K562 (cell line): ENCODE data around the gene BRAP. TPM values are rescaled to one million over a fixed set of nuclear protein-coding genes. Genes with fewer than 3 reads are reported as not detected.
A peak's percentile ranks its signal among the peaks of the same experiment; 100 is the strongest.

Experiments
- ETS2 ChIP-seq: IDR thresholded peaks from 2 replicates; pipeline ENCODE4 v1.6.1; 2016; ENCODE audit warnings: borderline replicate concordance, missing genetic modification characterization, mild to moderate bottlenecking, moderate library complexity, missing compliant biosample characterization; ENCODE audit not compliant: poor library complexity, severe bottlenecking
- HLTF ChIP-seq: fragments of 450-650 bp; IDR thresholded peaks from 2 replicates; pipeline ENCODE4 v1.6.1; 2016
- HMBOX1 ChIP-seq: sonication (generic); IDR thresholded peaks from 2 replicates; pipeline ENCODE4 v1.6.1; 2016
- KAT2B ChIP-seq: IDR thresholded peaks from one replicate; pipeline ENCODE4 v1.6.1; 2012; ENCODE audit warnings: low read depth, mild to moderate bottlenecking, control low read depth, inconsistent platforms, low read length, moderate library complexity
- MED1 ChIP-seq: sonication (generic); formaldehyde crosslinking; IDR thresholded peaks from 2 replicates; pipeline ENCODE4 v1.8.1; 2023; ENCODE audit warnings: missing genetic modification reagents, borderline replicate concordance
- MYC ChIP-seq, 2 experiments: fragments of 250-450 bp in 1 of 2; sonication (Bioruptor Pico) in 1 of 2; IDR thresholded peaks; 2 replicates each; pipeline versions ENCODE4 v1.5.1 to v1.6.1; 2012 to 2021; ENCODE audit warnings: low read depth in 2 of 2, borderline replicate concordance in 1 of 2, improper control_type of control experiment in 1 of 2, low read length in 1 of 2, mild to moderate bottlenecking in 1 of 2, moderate library complexity in 1 of 2
- NCOR1 ChIP-seq: fragments of 450-650 bp; IDR thresholded peaks from 2 replicates; pipeline ENCODE4 v1.6.1; 2016; ENCODE audit warnings: mild to moderate bottlenecking, moderate library complexity
- NFIX ChIP-seq: fragments of 250-450 bp; sonication (Bioruptor Pico); IDR thresholded peaks from 2 replicates; pipeline ENCODE4 v1.4.0; 2020; ENCODE audit warnings: low read depth, mild to moderate bottlenecking, moderate library complexity
- PCBP1 ChIP-seq: fragments of 200-400 bp; formaldehyde crosslinking; IDR thresholded peaks from 2 replicates; pipeline ENCODE4 v1.6.1; 2018; ENCODE audit warnings: mild to moderate bottlenecking, low read depth, low read length; ENCODE audit not compliant: poor library complexity, severe bottlenecking
- PREB ChIP-seq: sonication (generic); formaldehyde crosslinking; IDR thresholded peaks from 2 replicates; pipeline ENCODE4 v1.8.1; 2023; ENCODE audit warnings: mild to moderate bottlenecking, missing genetic modification reagents
- TCF7L2 ChIP-seq: fragments of 150-350 bp; IDR thresholded peaks from 2 replicates; pipeline ENCODE4 v1.6.1; 2016; ENCODE audit warnings: low read depth, mild to moderate bottlenecking, low read length, moderate library complexity
- TOE1 ChIP-seq, 2 experiments: fragments of 450-650 bp in 1 of 2; sonication (generic) in 1 of 2; formaldehyde crosslinking in 1 of 2; IDR thresholded peaks; 2 replicates each; pipeline versions ENCODE4 v1.7.1 to v1.8.0; 2016 to 2022; ENCODE audit warnings: borderline replicate concordance in 2 of 2, mild to moderate bottlenecking in 2 of 2, antibody characterized with exemption in 1 of 2, inconsistent platforms in 1 of 2, low read depth in 1 of 2, missing genetic modification reagents in 1 of 2, moderate library complexity in 1 of 2
- ZKSCAN8 ChIP-seq: fragments of 200-800 bp; sonication (Bioruptor generic); IDR thresholded peaks from 2 replicates; pipeline ENCODE4 v1.6.1; 2016; ENCODE audit warnings: missing genetic modification characterization, missing compliant biosample characterization
- ZNF212 ChIP-seq: fragments of 450-650 bp; formaldehyde crosslinking; IDR thresholded peaks from 2 replicates; pipeline ENCODE4 v1.4.0; 2020; ENCODE audit warnings: mild to moderate bottlenecking
- ZNF76 ChIP-seq: fragments of 250-450 bp; sonication (Bioruptor Pico); IDR thresholded peaks from 2 replicates; pipeline ENCODE4 v1.4.0; 2020; ENCODE audit warnings: mild to moderate bottlenecking, moderate library complexity, borderline replicate concordance
- polyA plus RNA-seq, 8 experiments: library from polyadenylated mRNA; depleted of rRNA in 4 of 8; stranded (reverse) in 5 of 8; unstranded in 3 of 8; fragments of >200 nt; fragmentation: Nextera tagmentation in 2 of 8; fragmentation: Illumina TruSeq in 1 of 8; extraction: Ambion mirVana in 2 of 8; extraction: Trizol in 1 of 8; gene quantifications; 2 replicates each; pipeline versions ENCODE4 v1.2.1 to v1.2.3, GENCODE V29; 2011 to 2014; ENCODE audit warnings: inconsistent platforms in 1 of 8, missing spikeins in 1 of 8
- total RNA-seq, 7 experiments: library from RNA; depleted of rRNA in 6 of 7; stranded (reverse); fragments of >200 nt in 6 of 7; fragmentation: Illumina TruSeq in 2 of 7; extraction: Trizol in 2 of 7; gene quantifications; 2 replicates each; pipeline versions ENCODE4 v1.2.1 to v1.2.3, GENCODE V29; 2011 to 2021; ENCODE audit warnings: low replicate concordance in 1 of 7
- TF ChIP-seq, protein P1 (sequence below): sonication (generic); formaldehyde crosslinking; IDR thresholded peaks from 2 replicates; pipeline ENCODE4 v1.8.1; 2023; ENCODE audit warnings: missing genetic modification reagents, mild to moderate bottlenecking, borderline replicate concordance

Gene BRAP
- total and polyA plus RNA-seq, 9 of the 15 experiments (the other 6 are each of a cell fraction or from before 2014, with no cell fraction given) = 2.2 to 32.6 (median 27.5) TPM

GRCh38 chr12:111705672-111706071 is 19.9 kb upstream of the BRAP start (continued):
- no peak for TF ChIP-seq NFIX
- no peak for TF ChIP-seq MYC (IDR thresholded peaks at IDR 0.05; ENCODE audit: low read depth, low read length)
- no peak for TF ChIP-seq MYC (CRISPR knock-in tag; IDR thresholded peaks at IDR 0.05; ENCODE audit: borderline replicate concordance, low read depth)
- TF ChIP-seq, protein P1, sequence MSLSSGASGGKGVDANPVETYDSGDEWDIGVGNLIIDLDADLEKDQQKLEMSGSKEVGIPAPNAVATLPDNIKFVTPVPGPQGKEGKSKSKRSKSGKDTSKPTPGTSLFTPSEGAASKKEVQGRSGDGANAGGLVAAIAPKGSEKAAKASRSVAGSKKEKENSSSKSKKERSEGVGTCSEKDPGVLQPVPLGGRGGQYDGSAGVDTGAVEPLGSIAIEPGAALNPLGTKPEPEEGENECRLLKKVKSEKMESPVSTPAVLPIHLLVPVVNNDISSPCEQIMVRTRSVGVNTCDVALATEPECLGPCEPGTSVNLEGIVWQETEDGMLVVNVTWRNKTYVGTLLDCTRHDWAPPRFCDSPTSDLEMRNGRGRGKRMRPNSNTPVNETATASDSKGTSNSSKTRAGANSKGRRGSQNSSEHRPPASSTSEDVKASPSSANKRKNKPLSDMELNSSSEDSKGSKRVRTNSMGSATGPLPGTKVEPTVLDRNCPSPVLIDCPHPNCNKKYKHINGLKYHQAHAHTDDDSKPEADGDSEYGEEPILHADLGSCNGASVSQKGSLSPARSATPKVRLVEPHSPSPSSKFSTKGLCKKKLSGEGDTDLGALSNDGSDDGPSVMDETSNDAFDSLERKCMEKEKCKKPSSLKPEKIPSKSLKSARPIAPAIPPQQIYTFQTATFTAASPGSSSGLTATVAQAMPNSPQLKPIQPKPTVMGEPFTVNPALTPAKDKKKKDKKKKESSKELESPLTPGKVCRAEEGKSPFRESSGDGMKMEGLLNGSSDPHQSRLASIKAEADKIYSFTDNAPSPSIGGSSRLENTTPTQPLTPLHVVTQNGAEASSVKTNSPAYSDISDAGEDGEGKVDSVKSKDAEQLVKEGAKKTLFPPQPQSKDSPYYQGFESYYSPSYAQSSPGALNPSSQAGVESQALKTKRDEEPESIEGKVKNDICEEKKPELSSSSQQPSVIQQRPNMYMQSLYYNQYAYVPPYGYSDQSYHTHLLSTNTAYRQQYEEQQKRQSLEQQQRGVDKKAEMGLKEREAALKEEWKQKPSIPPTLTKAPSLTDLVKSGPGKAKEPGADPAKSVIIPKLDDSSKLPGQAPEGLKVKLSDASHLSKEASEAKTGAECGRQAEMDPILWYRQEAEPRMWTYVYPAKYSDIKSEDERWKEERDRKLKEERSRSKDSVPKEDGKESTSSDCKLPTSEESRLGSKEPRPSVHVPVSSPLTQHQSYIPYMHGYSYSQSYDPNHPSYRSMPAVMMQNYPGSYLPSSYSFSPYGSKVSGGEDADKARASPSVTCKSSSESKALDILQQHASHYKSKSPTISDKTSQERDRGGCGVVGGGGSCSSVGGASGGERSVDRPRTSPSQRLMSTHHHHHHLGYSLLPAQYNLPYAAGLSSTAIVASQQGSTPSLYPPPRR (CRISPR knock-in tag) = no peak
- no peak for TF ChIP-seq ZKSCAN8
- TF ChIP-seq MED1 (CRISPR knock-in tag) = no peak
- no peak for TF ChIP-seq ZNF212 (CRISPR knock-in tag)
- TF ChIP-seq TOE1 (IDR thresholded peaks at IDR 0.05; ENCODE audit: borderline replicate concordance) = no peak
- no peak for TF ChIP-seq TOE1 (CRISPR knock-in tag; IDR thresholded peaks at IDR 0.05; ENCODE audit: borderline replicate concordance, low read depth)
- TF ChIP-seq PREB = no peak
- TF ChIP-seq PCBP1 = no peak
- no peak for TF ChIP-seq KAT2B
- no peak for TF ChIP-seq ETS2
- peak; percentile 67 for TF ChIP-seq NCOR1
- no peak for TF ChIP-seq HLTF
- TF ChIP-seq TCF7L2 = no peak
- TF ChIP-seq HMBOX1 = 0 out of 2 replicates have a peak, but pooled peaks have one; percentile 36
- no peak for TF ChIP-seq ZNF76 (CRISPR knock-in tag)
